WTC11 (cell line): ENCODE results near the gene HSD17B14. TPM values are rescaled to one million over a fixed set of nuclear protein-coding genes. Genes with fewer than 3 reads are reported as not detected.
"Not testable (repeated sequence)": the region's sequence is repeated elsewhere in the genome, so short reads cannot be mapped to it uniquely, and the experiment has no call there.

Experiments used
- ATAC-seq: fragments of 200-7000 bp; cut with Tn5 transposase; 2 replicates; pipeline ENCODE4 v1.10.0; 2021; ENCODE audit warnings: mild to moderate bottlenecking, moderate library complexity
- CTCF ChIA-PET: fragments of 300-600 bp; sonication (Branson Sonifier 250); formaldehyde crosslinking; loops from one replicate; lab custom pipeline; 2021; ENCODE audit warnings: antibody characterized with exemption; lab: Charles Lee
- POLR2A ChIA-PET: fragments of 350-600 bp; sonication (Branson Sonifier 250); formaldehyde crosslinking; loops from one replicate; lab custom pipeline; 2021; ENCODE audit warnings: antibody characterized with exemption; lab: Charles Lee
- DNase-seq: peaks from one replicate; pipeline ENCODE4 v3.0.0; 2021; ENCODE audit warnings: low spot score
- H3K27ac Mint-ChIP-seq: 2 replicates; pipeline ENCODE4 v1.8.0; 2021; ENCODE audit warnings: mixed read lengths
- H3K27me3 Mint-ChIP-seq: 2 replicates; pipeline ENCODE4 v1.8.0; 2021; ENCODE audit warnings: low read depth, mild to moderate bottlenecking, moderate library complexity, mixed read lengths
- H3K36me3 Mint-ChIP-seq: 2 replicates; pipeline ENCODE4 v1.8.0; 2021; ENCODE audit warnings: mixed read lengths
- H3K4me1 Mint-ChIP-seq: 2 replicates; pipeline ENCODE4 v1.8.0; 2022; ENCODE audit warnings: mixed read lengths
- H3K4me3 Mint-ChIP-seq: 2 replicates; pipeline ENCODE4 v1.8.0; 2021; ENCODE audit warnings: mild to moderate bottlenecking, moderate library complexity, mixed read lengths
- H3K9me3 Mint-ChIP-seq: 2 replicates; pipeline ENCODE4 v1.8.0; 2021; ENCODE audit warnings: mixed read lengths
- total RNA-seq: library from RNA; stranded (reverse); gene quantifications from 3 replicates; pipeline ENCODE4 v1.2.3, GENCODE V29; 2021

The HSD17B14 gene
- total RNA-seq, 1 experiment from 2014 or later, result 11.4 TPM

DNA sequence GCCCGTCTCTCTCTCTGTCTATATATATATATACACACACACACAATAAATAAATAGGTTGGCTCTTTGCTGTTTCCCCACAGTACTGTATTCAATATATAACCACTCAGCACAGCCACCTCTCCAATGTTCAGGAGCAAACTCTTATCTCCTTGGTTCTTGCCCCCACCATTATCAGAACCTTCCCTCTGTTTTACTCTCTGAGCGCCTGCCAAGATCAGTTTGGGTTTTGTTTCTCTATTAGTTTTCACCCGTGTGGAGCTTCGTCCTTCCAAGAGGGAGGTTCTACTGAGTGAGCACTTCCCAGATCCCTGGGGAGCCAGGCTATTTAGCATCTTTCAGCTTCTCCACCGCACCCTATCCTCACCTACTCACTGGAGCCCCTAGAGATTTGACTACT, 70.5 kb downstream of the HSD17B14 start:
- not testable (repeated sequence) for H3K4me1 Mint-ChIP-seq, H3K36me3 Mint-ChIP-seq, H3K9me3 Mint-ChIP-seq, H3K4me3 Mint-ChIP-seq, DNase-seq, ATAC-seq, H3K27ac Mint-ChIP-seq
- H3K27me3 Mint-ChIP-seq, result peaks cover 40% of the 10 kb centered on the region
- POLR2A ChIA-PET, result interaction anchor here (0.6 kb wide), 1 partner anchor 373 kb away, joined by 5 read pairs; no protein-coding TSS in a partner anchor
- CTCF ChIA-PET, result interaction anchor here (0.6 kb wide), 1 partner anchor 26 kb away, joined by 4 read pairs; no protein-coding TSS in a partner anchor

Other genes starting within 250 kb of the HSD17B14 start
- not detected in 3 replicates for gene SPACA4, start 229.7 kb downstream of the HSD17B14 start, total RNA-seq
- gene FAM83E, start 221.4 kb downstream of the HSD17B14 start, total RNA-seq, result 6.6 to 8.8 TPM (median 6.8 TPM) in 3 replicates
- gene RPL18, start 217.3 kb downstream of the HSD17B14 start, total RNA-seq, result 1,712 to 1,987 TPM (median 1,909 TPM) in 3 replicates
- 46.7 to 64.6 TPM (median 48.4 TPM) in 3 replicates for gene SPHK2, start 217.0 kb downstream of the HSD17B14 start, total RNA-seq
- 10.5 to 12.0 TPM (median 11.4 TPM) in 3 replicates for gene DBP, start 199.1 kb downstream of the HSD17B14 start, total RNA-seq
- gene CA11, start 190.3 kb downstream of the HSD17B14 start, total RNA-seq, result 41.4 to 53.7 TPM (median 47.5 TPM) in 3 replicates
- gene NTN5, start 163.5 kb downstream of the HSD17B14 start, total RNA-seq, result 0.28 to 0.39 TPM (median 0.37 TPM) in 3 replicates
- 5.9 to 6.8 TPM (median 6.5 TPM) in 3 replicates for gene FUT2, start 140.5 kb downstream of the HSD17B14 start, total RNA-seq
- 1.4 to 2.2 TPM (median 1.6 TPM) in 3 replicates for gene MAMSTR, start 116.8 kb downstream of the HSD17B14 start, total RNA-seq
- gene RASIP1, start 95.9 kb downstream of the HSD17B14 start, total RNA-seq, result 4.4 to 5.4 TPM (median 5.2 TPM) in 3 replicates
- gene IZUMO1, start 89.6 kb downstream of the HSD17B14 start, total RNA-seq, result 1.3 to 2.2 TPM (median 1.3 TPM) in 3 replicates
- 9.9 to 11.5 TPM (median 10.1 TPM) in 3 replicates for gene FUT1, start 83.8 kb downstream of the HSD17B14 start, total RNA-seq
- gene FGF21, start 81.0 kb downstream of the HSD17B14 start, total RNA-seq, result 0.21 to 0.44 TPM (median 0.26 TPM) in 3 replicates
- 38.7 to 48.5 TPM (median 47.7 TPM) in 3 replicates for gene BCAT2, start 25.5 kb downstream of the HSD17B14 start, total RNA-seq
- 14.8 to 17.7 TPM (median 16.8 TPM) in 3 replicates for gene PLEKHA4, start 32.1 kb upstream of the HSD17B14 start, total RNA-seq
- gene PPP1R15A, start 35.9 kb upstream of the HSD17B14 start, total RNA-seq, result 17.0 to 19.5 TPM (median 17.9 TPM) in 3 replicates
- 3.1 to 5.6 TPM (median 3.9 TPM) in 3 replicates for gene TULP2, start 62.3 kb upstream of the HSD17B14 start, total RNA-seq
- 145 to 153 TPM (median 149 TPM) in 3 replicates for gene NUCB1, start 63.8 kb upstream of the HSD17B14 start, total RNA-seq
- 3.0 to 3.4 TPM (median 3.1 TPM) in 3 replicates for gene DHDH, start 97.2 kb upstream of the HSD17B14 start, total RNA-seq
- gene BAX, start 118.4 kb upstream of the HSD17B14 start, total RNA-seq, result 346 to 387 TPM (median 351 TPM) in 3 replicates
- gene FTL, start 128.8 kb upstream of the HSD17B14 start, total RNA-seq, result 1,061 to 1,225 TPM (median 1,202 TPM) in 3 replicates
- gene GYS1, start 156.8 kb upstream of the HSD17B14 start, total RNA-seq, result 45.9 to 52.0 TPM (median 46.1 TPM) in 3 replicates
- gene RUVBL2, start 157.4 kb upstream of the HSD17B14 start, total RNA-seq, result 168 to 178 TPM (median 169 TPM) in 3 replicates
- gene LHB, start 180.6 kb upstream of the HSD17B14 start, total RNA-seq, result 1.3 TPM in 1 of 3 replicates, not detected in the others
- gene CGB3, start 187.8 kb upstream of the HSD17B14 start, total RNA-seq, result not detected in 3 replicates
- 1.1 to 1.2 TPM in 2 of 3 replicates, not detected in the other for gene CGB2, start 195.4 kb upstream of the HSD17B14 start, total RNA-seq
- gene CGB1, start 200.4 kb upstream of the HSD17B14 start, total RNA-seq, result 0.87 TPM in 1 of 3 replicates, not detected in the others
- gene CGB5, start 207.4 kb upstream of the HSD17B14 start, total RNA-seq, result 0.30 to 0.62 TPM (median 0.35 TPM) in 3 replicates
- 0.31 TPM in 1 of 3 replicates, not detected in the others for gene CGB8, start 212.6 kb upstream of the HSD17B14 start, total RNA-seq
- 1.6 to 2.9 TPM (median 2.7 TPM) in 3 replicates for gene CGB7, start 221.3 kb upstream of the HSD17B14 start, total RNA-seq
- gene NTF4, start 228.3 kb upstream of the HSD17B14 start, total RNA-seq, result 3.9 to 7.7 TPM (median 5.0 TPM) in 3 replicates
- 0.09 TPM in 3 replicates for gene KCNA7, start 236.2 kb upstream of the HSD17B14 start, total RNA-seq
- gene SNRNP70, start 249.0 kb upstream of the HSD17B14 start, total RNA-seq, result 253 to 267 TPM (median 266 TPM) in 3 replicates